Skin of body (tissue), 2 donors: Measurements from ENCODE around the gene RAD50. TPM values are rescaled to one million over a fixed set of nuclear protein-coding genes. Genes with fewer than 3 reads are reported as not detected.
"Not testable (repeated sequence)": the region's sequence is repeated elsewhere in the genome, so short reads cannot be mapped to it uniquely, and the experiment has no call there.

Source experiments
- DNase-seq: peaks from one replicate; lab custom pipeline; 2025; lab: John Stamatoyannopoulos, UW
- total RNA-seq: library from RNA; depleted of rRNA; stranded (reverse); fragments of >200 nt; gene quantifications from one replicate; pipeline ENCODE4 v1.2.3, GENCODE V29; 2014

The RAD50 gene
- total RNA-seq, 1 donor from 2014 or later: 30.8 TPM

DNA sequence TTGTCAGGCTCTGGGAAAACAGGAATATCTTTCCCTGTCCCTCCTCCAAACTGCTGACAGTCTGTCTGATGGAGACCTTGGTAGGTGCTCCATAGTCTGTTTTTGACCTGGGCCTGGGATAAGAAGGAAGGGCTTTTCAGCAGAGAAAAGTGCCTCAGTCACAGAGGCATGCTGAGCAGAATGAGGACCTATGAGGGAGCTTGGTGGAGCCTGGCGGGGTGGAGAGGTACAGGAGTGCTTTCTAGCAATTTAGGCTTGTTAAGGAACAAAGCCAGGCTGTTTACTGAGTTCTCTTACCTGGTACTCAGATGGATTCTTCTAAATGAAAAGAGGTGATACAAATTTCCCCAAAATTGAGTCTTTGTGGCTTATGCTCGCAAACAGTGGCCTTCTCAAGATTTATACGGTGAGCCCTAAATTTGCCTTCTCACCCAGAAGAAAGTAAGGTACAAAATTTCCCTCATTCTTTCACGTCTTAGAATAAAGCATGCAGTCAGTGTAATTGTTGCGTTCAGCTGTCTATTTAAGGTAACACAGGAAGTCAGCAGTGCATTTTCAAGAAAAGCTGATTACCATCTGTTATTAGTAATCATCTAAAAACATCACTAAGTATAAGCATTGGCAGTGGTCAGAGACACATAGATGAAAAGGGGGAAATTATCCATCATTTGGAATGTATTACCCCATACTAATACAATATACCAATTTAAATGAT, 72.6 kb downstream of the RAD50 start:
- DNase-seq: no peak

DNA sequence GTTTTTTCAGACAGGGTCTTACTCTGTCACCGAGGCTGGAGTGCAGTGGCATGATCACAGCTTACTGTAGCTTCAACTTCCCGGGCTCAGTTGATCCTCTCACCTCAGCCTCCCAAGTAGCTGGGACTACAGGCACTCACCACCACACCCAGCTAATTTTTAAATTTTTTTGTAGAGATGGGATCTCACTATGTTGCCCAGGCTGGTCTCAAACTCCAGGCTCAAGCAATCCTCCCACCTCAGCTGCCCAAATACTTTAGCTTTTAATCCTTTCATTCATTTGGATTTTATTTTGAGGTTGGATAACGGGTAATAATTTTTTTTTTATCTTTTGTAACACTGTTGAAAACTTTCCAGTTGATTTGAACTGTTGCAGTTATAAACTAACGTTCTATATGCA, 76.8 kb downstream of the RAD50 start:
- not testable (repeated sequence) for DNase-seq

DNA sequence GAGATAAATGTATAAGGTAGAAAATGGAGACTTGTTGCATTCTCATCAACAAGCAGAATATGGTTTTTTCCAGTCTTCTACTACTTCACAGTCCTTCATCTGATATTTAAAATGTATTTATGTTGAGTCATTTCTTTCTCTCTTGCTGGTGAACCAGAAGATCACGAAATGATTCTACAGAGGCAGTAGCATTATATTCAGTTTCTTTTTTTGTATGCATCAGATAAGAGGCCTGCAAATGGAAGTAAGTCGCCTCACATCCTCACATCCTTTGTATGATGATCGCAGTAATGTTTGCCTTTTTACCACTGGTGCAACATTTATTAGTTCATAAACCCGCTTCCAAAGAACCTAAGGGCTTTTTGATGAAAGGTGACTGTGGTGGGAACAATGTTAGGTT, 79.1 kb downstream of the RAD50 start:
- DNase-seq: no peak

DNA sequence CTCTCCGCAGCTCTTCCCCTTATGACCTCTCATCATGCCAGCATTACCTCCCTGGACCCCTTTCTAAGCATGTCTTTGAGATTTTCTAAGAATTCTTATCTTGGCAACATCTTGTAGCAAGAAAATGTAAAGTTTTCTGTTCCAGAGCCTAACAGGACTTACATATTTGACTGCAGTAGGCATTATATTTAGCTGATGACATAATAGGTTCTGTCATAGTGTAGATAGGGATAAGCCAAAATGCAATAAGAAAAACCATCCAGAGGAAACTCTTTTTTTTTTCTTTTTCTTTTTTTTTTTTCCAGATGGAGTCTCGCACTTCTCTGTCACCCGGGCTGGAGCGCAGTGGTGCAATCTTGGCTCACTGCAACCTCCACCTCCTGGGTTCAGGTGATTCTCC, 80.5 kb downstream of the RAD50 start:
- no peak for DNase-seq

DNA sequence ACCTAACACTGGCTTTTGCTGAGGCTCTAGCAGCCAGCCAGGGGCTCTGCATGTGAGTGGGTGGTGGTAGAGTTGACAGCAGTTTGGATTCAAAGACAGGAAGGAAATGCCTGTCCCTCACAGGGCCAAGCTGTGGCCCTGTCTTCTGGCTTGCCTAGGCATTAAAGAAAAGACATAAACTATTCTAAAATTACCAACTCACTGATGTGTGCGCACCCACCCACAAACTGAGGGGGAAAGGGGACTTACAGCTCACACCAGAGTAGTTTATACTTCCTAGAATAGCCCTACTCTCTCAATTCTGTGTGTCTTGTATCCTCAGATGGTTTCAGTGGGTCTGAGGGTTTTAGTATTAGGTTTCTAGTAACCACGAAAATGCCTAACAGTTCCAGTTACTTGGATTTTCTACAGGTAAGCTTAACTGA, 82.9 kb downstream of the RAD50 start:
- DNase-seq: no peak

DNA sequence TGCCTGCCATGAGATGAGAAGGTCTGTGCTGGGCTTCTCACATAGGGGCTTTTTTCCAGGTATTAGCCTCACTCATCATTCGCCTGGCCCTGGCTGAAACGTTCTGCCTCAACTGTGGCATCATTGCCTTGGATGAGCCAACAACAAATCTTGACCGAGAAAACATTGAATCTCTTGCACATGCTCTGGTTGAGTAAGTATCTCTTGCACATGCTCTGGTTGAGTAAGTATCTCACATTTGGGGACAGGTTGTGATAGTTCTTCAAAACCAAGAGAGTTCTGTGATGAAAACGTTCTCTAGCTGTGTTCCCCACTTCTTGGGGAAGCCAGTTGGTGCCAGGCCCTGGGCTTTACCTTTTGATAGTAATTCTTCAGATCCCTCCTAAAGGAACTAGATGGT, 83.8 kb downstream of the RAD50 start:
- no peak for DNase-seq

DNA sequence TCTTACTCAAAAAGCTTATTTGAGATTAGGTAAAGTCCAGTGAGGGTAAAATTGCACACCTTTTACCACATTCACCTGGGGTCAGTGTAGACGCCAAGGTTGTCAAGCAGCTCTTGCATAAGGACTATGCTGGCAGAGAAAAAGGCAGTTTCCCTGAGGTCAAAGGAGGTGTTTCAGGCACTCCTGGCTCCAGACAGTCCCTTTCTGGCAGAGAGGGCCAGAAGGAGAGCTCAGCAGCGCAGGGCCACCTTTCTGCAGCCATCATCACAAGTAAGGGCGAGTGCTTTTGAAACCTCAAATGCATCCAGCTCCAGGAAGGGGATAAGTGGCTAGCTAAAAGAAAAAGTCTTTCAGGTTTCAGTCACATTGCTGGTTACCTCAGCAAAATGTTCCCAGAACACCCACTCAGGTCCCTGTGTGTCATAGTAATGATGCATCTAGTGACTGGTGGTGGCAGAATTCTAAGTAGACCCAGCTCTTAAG, 84.5 kb downstream of the RAD50 start:
- no peak for DNase-seq

DNA sequence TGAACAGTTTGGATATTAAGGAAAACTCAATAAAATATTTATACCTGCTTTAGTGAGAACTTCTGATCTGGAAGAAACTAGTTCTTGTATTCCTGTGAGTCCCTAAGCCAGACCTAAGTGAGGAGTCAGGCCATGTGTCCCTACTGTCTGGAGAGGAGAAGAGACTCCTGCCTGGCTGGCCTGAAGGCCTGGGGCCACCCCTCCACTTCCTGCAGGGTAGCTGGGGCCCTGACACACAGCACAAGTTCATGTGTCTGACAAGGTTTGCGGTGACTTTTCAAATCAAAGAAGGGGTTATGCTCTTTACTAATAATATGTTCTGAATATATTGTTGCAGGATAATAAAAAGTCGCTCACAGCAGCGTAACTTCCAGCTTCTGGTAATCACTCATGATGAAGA, 85.1 kb downstream of the RAD50 start:
- DNase-seq: no peak

DNA sequence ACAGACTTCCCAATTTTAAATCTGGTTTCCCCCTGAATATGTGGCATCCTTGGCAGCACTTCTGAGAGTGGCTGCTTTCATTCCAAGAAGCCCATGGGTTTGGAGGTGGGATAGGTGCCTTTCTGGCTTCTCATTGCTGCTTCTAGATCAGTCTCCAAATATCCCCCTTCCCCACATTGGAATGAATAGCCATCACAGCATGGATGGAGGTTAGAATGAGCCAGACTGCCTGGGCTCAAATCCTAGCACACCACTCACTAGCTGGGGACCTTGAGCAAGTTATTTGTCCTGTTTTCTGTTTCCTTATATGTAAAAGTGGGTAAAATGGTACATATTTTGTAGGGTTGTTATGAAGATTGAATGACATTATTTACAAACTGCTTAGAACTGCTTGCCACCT, 87.4 kb downstream of the RAD50 start:
- no peak for DNase-seq

DNA sequence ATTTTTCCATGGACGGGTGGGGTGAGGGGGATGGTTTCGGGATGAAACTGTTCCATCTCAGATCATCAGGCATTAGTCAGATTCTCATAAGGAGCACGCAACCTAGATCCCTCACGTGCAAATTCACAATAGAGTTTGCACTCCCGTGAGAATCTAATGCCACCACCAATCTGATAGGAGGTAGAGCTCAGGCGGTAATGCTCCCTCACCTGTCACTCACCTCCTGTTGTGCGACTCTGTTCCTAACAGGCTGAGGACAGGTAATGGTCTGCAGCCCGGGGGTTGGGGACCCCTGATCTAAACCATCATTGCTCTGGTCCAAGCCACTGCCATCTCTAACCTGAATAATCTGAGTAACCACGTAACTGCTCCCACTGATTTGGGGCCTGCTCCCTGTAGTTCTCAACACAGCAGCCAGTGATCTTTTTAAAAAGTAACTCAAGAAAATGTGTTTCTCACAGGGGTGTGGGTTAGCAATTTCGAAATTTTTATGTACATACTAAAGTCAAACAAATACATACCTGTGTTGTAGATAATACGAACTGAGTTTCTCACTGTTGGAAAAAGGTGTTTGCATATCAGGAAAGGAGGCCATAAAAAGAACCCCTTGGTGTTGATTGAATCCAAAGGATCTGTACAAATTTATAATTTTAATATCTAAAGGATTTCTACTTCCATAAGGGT, 89.9 kb downstream of the RAD50 start:
- DNase-seq: no peak

DNA sequence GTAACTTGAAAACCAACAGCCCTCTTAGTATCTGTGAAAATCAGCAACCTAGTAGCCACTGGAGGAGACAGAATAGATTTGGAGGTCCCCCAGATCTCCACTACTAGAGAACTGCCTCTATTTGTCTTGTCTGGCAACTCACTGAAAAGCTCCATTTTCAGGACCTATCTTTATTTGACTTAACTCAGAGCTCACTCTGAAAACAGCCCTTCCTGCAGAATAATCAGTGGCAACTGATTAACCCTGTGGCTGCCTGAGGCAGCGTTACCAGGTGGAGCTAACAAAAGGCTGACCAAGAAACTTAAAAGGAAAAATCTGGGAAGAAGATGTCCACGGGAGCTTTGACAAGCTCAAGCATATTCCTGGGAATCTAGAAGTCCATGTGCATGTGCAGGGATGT, 90.7 kb downstream of the RAD50 start:
- no peak for DNase-seq

DNA sequence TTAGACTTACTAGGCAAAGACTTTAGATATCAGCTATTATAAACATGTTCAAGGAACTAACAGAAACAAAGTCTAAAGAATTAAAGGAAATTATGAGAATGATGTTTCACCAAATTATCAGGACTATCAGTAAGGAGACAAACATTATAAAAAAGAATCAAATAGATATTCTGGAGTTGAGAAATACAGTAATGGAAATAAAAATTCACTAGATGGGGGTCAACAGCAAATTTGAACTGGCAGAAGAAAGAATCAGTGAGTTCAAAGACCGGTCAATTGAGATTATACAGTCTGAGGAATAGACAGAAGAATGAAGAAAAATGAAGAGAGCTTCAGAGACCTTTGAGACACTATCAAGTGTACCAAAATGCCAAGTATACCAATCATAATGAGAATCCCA, 91.6 kb downstream of the RAD50 start:
- DNase-seq: no peak

DNA sequence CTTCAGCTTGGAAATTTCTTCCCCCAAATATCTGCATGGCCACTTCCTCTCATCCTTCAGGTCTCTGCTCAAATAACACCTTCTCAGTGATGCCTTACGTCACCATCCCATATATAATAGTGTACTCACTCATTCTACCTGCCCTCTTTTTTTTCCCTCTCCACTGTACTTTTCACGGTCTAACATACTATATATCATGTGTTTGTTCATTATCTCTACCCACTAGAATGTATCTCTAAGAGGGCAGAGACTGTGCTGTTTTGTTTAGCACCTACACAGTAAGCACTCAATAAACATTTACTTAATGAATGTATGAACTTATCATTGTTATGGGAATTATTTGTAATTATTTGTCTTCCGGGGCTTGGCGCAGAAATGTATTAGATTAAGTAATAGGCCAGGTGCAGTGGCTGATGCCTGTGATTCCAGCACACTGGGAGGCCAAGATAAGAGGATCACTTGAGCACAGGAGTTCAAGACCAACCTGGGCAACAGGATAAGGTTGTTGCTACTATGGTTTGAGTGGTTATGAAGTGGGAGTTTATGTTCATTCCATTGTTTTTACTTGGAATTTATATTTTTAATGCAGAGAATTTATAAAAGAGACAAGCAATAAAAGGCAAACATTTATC, 95.2 kb downstream of the RAD50 start:
- no peak for DNase-seq

DNA sequence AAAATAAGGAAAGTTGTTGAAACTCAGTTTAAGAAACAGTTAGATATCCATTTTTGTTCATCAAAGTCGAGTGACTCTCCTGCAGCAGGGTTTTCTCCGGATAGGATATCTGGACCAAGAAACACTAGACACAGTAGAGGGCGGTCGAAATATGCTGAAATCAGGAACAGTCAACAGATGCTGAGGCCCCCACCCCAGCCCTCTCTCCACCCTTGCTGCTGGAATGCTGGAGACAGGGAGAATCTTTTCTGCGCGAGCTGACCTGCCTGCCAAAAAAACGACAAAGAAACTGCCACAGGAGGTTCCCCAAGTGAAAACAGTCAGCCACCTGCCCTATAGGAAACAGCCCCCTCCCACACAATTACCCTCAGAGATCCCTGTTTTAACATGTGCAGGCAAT, 96.9 kb downstream of the RAD50 start:
- no peak for DNase-seq

DNA sequence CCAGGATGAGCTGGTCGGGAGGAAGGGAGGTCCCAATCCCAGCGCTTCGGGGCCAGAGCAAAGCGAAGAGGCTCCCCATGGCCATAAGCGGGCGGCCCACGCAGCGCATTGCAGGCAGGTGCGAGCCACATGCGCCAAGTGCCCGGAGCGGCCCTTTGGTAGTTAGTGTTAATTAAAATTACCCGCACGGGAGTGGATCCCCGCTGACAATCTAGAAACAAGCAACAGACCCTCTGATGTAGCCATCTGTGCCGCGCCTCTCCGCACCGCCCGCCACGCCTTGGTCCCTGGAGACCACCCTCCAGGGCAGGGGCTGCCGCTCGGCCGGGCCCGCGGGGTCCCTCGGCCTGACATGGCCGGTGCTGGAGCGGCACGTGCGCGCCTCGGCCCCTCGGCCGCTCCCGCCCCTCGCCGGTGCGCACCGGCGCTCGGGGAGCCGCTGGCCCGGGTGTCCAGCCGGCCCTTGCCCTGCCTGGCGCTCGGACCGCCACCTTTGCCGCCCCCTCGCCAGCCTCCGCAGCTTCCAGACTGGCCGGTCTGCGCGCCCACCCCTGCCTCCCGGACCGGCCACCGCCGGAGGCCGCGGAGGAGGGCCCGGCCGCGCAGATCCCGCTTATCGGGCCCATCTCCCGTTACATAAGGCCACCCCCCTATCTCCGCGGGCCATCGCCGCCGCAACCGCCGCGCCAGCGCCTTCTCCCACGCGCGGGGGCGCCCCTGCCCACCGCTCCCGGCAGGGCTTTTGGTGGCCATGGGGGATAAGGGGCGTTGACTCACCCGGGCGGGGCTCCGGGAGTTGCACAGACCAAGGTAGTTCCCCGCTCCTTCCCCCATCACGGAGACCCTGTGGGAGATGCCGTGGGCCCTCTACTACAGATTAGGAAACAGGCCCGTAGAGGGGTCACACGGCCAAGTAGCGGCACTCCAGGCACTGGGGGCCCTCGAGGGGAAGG, 99.3 kb downstream of the RAD50 start:
- DNase-seq: no peak

DNA sequence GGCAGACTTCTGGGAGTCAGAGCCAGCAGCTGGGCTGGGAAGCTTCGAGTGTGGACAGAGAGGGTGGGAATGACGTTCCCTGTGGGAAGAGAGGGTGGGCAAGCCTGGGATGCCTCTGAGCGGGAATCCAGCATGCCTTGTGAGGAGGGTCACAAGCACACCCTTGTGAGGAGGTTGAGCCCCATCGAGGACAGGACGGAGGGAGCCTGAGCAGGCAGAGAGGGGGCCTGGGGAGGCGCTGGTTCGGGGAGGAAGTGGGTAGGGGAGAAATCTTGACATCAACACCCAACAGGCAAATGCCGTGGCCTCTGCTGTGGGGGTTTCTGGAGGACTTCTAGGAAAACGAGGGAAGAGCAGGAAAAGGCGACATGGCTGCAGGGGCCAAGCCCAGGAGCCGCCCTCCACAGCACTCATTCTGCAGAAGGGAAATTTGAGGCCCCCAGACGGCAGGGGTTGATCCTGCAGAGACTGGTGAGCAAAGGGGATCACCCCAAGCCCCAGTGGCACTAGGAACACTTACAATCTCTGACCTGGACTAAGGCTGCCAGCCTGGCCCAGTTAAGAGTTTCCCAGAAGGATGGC, 100.1 kb downstream of the RAD50 start:
- no peak for DNase-seq

DNA sequence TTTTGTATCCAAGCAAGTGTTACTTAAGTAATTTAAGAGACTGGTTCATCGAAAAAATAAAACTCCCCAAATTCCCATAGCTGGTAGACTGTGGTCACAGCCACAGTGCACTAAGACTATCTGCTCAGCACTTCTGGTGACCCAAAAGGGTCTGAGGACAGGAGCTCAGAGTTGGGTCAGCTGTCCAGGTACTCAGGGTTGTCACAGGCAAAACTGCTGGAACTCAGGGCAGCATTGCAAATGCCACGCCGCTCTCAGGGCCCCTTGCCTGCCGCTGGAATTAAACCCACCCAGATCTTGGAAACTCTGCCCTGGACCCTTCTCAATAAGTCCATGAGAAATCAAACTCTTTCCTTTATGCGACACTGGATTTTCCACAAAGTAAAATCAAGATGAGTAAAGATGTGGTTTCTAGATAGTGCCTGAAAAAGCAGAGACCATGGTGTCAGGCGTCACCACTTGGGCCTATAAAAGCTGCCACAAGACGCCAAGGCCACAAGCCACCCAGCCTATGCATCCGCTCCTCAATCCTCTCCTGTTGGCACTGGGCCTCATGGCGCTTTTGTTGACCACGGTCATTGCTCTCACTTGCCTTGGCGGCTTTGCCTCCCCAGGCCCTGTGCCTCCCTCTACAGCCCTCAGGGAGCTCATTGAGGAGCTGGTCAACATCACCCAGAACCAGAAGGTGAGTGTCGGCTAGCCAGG, 101.1 kb downstream of the RAD50 start, which contains the start of gene IL13:
Gene IL13, plus strand, starts transcription at position 498 of the 705 bp plus-strand sequence. Its CDS starts 14 bp downstream, at position 512.
- no peak for DNase-seq

DNA sequence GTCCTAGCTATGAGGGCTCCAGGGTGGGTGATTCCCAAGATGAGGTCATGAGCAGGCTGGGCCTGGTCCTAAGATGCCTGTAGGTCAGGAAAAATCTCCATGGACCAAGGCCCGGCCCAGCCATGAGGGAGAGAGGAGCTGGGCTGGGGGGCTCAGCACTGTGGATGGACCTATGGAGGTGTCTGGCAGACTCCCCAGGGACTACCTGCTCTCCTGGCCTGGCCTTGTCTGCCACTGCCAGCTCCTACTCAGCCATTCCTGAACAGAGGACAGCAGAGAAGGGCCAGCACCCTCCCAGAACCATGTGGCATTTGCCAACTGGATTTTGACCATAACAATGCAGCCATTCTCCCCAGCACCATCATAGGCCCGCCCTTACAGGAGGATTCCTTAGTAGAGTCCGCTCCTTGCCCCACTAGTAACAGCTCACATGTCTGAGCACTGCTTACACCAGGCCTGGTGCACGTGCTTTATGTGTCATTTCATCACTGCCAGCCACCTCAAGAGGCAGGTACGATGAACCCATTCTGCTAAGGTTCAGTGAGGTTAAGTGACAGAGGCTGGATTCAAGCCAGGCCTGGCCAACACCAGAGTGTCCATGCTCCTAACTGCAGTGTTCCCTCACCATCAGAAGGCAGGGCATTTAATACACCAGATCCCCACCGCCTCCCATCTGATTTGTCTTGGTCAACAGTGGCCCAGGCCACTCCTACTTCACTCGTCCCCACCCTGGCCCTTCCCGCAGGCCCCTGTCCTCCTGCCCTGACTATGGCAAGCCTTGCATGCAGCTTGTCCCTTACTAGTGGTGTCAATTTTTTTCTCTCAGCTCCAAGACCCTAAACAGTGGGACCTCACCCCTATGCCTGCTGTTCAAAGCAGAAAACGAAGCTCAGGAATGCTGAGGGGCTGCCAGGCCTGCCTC, 101.9 kb downstream of the RAD50 start:
- DNase-seq: no peak
